ENCODE data around the gene MEI4.

MEI4 gene

GRCh38 chr6:77893391-77893790 lies 240.6 kb downstream of the MEI4 start:
- Histone ChIP-seq H3K79me2 (ENCODE audit: insufficient read depth, low read length) (no peaks in the 10 kb centered on the region), H3K9me3 (ENCODE audit: insufficient read depth, low read length, severe bottlenecking) (no peaks in the 10 kb centered on the region), H3K9ac (ENCODE audit: low read depth, low read length) (no peak overlapping the region), H3K27me3 (ENCODE audit: insufficient read depth, low read length, poor library complexity) (no peaks in the 10 kb centered on the region), H3K4me2 (ENCODE audit: insufficient read depth, low read length) (no peak overlapping the region), H3K36me3 (ENCODE audit: insufficient read depth, low read length) (no peaks in the 10 kb centered on the region), H2AFZ (ENCODE audit: low read depth, low read length) (no peak overlapping the region), H3K4me1 (ENCODE audit: insufficient read depth, low read length) (no peaks in the 10 kb centered on the region), H3K27ac (ENCODE audit: low read length) (no peak overlapping the region), H3K4me3 (ENCODE audit: low read depth in 1 of 2, low read length in 2 of 2) (no peak overlapping the region), H4K20me1 (ENCODE audit: insufficient read depth, low read length) (no peaks in the 10 kb centered on the region)
- ATAC-seq (ENCODE audit: insufficient read depth, low read depth) (no peak), DNase-seq (no peak)
- TF ChIP-seq CTCF (IDR thresholded peaks at IDR 0.05; ENCODE audit: borderline replicate concordance, extremely low read depth, low read length, poor library complexity, severe bottlenecking): no peak
- TF ChIP-seq EZH2 (IDR thresholded peaks at IDR 0.05; ENCODE audit: borderline replicate concordance, low read depth, low read length, severe bottlenecking): no peak

GRCh38 chr6:77906070-77906469 lies 253.2 kb downstream of the MEI4 start:
- no peak for DNase-seq
- H2AFZ ChIP-seq (ENCODE audit: low read depth, low read length): no peak overlapping the region
- no peak overlapping the region for H3K4me2 ChIP-seq (ENCODE audit: insufficient read depth, low read length)
- no peaks in the 10 kb centered on the region for H3K27me3 ChIP-seq (ENCODE audit: insufficient read depth, low read length, poor library complexity)
- no peak for TF ChIP-seq EZH2 (IDR thresholded peaks at IDR 0.05; ENCODE audit: borderline replicate concordance, low read depth, low read length, severe bottlenecking)
- TF ChIP-seq CTCF (IDR thresholded peaks at IDR 0.05; ENCODE audit: borderline replicate concordance, extremely low read depth, low read length, poor library complexity, severe bottlenecking): no peak
- no peaks in the 10 kb centered on the region for H3K79me2 ChIP-seq (ENCODE audit: insufficient read depth, low read length)
- no peaks in the 10 kb centered on the region for H3K36me3 ChIP-seq (ENCODE audit: insufficient read depth, low read length)
- H3K9me3 ChIP-seq (ENCODE audit: insufficient read depth, low read length, severe bottlenecking): no peaks in the 10 kb centered on the region
- no peaks in the 10 kb centered on the region for H3K4me1 ChIP-seq (ENCODE audit: insufficient read depth, low read length)
- H4K20me1 ChIP-seq (ENCODE audit: insufficient read depth, low read length): no peaks in the 10 kb centered on the region
- no peak for ATAC-seq (ENCODE audit: insufficient read depth, low read depth)
- no peak overlapping the region for H3K9ac ChIP-seq (ENCODE audit: low read depth, low read length)
- no peak overlapping the region for H3K4me3 ChIP-seq (ENCODE audit: low read depth in 1 of 2, low read length in 2 of 2)
- H3K27ac ChIP-seq (ENCODE audit: low read length): no peak overlapping the region

- H3K36me3 ChIP-seq (ENCODE audit: insufficient read depth, low read length): no peaks in the 10 kb centered on the region
Measured at GRCh38 chr6:77910826-77911225, 258.0 kb downstream of the MEI4 start.

More at GRCh38 chr6:77910826-77911225, 258.0 kb downstream of the MEI4 start:
- no peak overlapping the region for H3K4me2 ChIP-seq (ENCODE audit: insufficient read depth, low read length)
- H3K9ac ChIP-seq (ENCODE audit: low read depth, low read length): no peak overlapping the region
- ATAC-seq (ENCODE audit: insufficient read depth, low read depth): no peak
- no peak overlapping the region for H3K27ac ChIP-seq (ENCODE audit: low read length)
- H4K20me1 ChIP-seq (ENCODE audit: insufficient read depth, low read length): no peaks in the 10 kb centered on the region
- no peak overlapping the region for H3K4me3 ChIP-seq (ENCODE audit: low read depth in 1 of 2, low read length in 2 of 2)
- TF ChIP-seq EZH2 (IDR thresholded peaks at IDR 0.05; ENCODE audit: borderline replicate concordance, low read depth, low read length, severe bottlenecking) (no peak), CTCF (IDR thresholded peaks at IDR 0.05; ENCODE audit: borderline replicate concordance, extremely low read depth, low read length, poor library complexity, severe bottlenecking) (no peak)
- no peaks in the 10 kb centered on the region for H3K79me2 ChIP-seq (ENCODE audit: insufficient read depth, low read length)
- no peak overlapping the region for H2AFZ ChIP-seq (ENCODE audit: low read depth, low read length)
- H3K9me3 ChIP-seq (ENCODE audit: insufficient read depth, low read length, severe bottlenecking): no peaks in the 10 kb centered on the region
- no peak for DNase-seq
- H3K4me1 ChIP-seq (ENCODE audit: insufficient read depth, low read length): no peaks in the 10 kb centered on the region
- H3K27me3 ChIP-seq (ENCODE audit: insufficient read depth, low read length, poor library complexity): no peaks in the 10 kb centered on the region
